Astrocyte of the cerebellum (primary cell): ENCODE data around the gene CEND1.
A peak's percentile ranks its signal among the peaks of the same experiment; 100 is the strongest.

Experiments used
- DNase-seq: peaks from one replicate; pipeline ENCODE4 v3.0.0-alpha.2; 2011; ENCODE audit warnings: low read depth
- H3K4me3 ChIP-seq: 2 replicates; pipeline ENCODE4 v1.5.1; 2011; ENCODE audit warnings: mild to moderate bottlenecking, low read depth, low read length, moderate library complexity
- CTCF ChIP-seq: IDR thresholded peaks from 2 replicates; pipeline ENCODE4 v1.5.1; 2012; ENCODE audit warnings: low read length, low read depth, moderate library complexity, mild to moderate bottlenecking; ENCODE audit errors: missing control alignments
- in situ Hi-C: cut with HindIII; loops from 2 replicates; pipeline ENCODE4 v1.10.0; 2017; ENCODE audit warnings: low sequenced_read_pairs

CEND1 gene

GRCh38 chr11:827146-827896 is 37.4 kb upstream of the CEND1 start:
- in situ Hi-C loops: no loop called here
- DNase-seq: no peak
- peak overlapping the region; percentile 21 for H3K4me3 ChIP-seq
- no peak for TF ChIP-seq CTCF

- in situ Hi-C loops: no loop called here
- H3K4me3 ChIP-seq: peak overlapping the region; percentile 21
- DNase-seq: no peak
- TF ChIP-seq CTCF: no peak
These were observed 36.9 kb upstream of the CEND1 start for GRCh38 chr11:826836-827145.

GRCh38 chr11:826227-826621 is 36.3 kb upstream of the CEND1 start:
- DNase-seq: no peak
- TF ChIP-seq CTCF: no peak
- in situ Hi-C loops: no loop called here
- no peak overlapping the region for H3K4me3 ChIP-seq

GRCh38 chr11:825366-826226 is 35.7 kb upstream of the CEND1 start:
- in situ Hi-C loops: no loop called here
- no peak for TF ChIP-seq CTCF
- H3K4me3 ChIP-seq: no peak overlapping the region
- DNase-seq: no peak

GRCh38 chr11:824942-825341 is 35.1 kb upstream of the CEND1 start:
- no peak for DNase-seq
- no peak overlapping the region for H3K4me3 ChIP-seq
- no peak for TF ChIP-seq CTCF
- in situ Hi-C loops: no loop called here

- DNase-seq: no peak
- no peak for TF ChIP-seq CTCF
- in situ Hi-C loops: no loop called here
- no peak overlapping the region for H3K4me3 ChIP-seq
These were observed 34.5 kb upstream of the CEND1 start for GRCh38 chr11:824292-824880.
